Endothelial cell (in vitro differentiated cells): ENCODE data around the gene HSPA12B. TPM values are rescaled to one million over a fixed set of nuclear protein-coding genes. Genes with fewer than 3 reads are reported as not detected.
"Not testable (repeated sequence)": the region's sequence is repeated elsewhere in the genome, so short reads cannot be mapped to it uniquely, and the experiment has no call there.

Source experiments
- DNase-seq: peaks from one replicate; pipeline ENCODE4 v3.0.0; 2021; ENCODE audit warnings: low spot score
- H3K27ac Mint-ChIP-seq: one replicate; pipeline ENCODE4 v1.8.0; 2021; ENCODE audit warnings: mixed read lengths, inconsistent platforms; ENCODE audit not compliant: unreplicated experiment
- H3K27me3 Mint-ChIP-seq: one replicate; pipeline ENCODE4 v1.8.0; 2021; ENCODE audit warnings: mild to moderate bottlenecking, moderate library complexity, mixed read lengths, inconsistent platforms; ENCODE audit not compliant: unreplicated experiment
- H3K36me3 Mint-ChIP-seq: one replicate; pipeline ENCODE4 v1.8.0; 2021; ENCODE audit warnings: mild to moderate bottlenecking, low read depth, mixed read lengths, inconsistent platforms; ENCODE audit not compliant: unreplicated experiment
- H3K4me1 Mint-ChIP-seq: one replicate; pipeline ENCODE4 v1.8.0; 2021; ENCODE audit warnings: mild to moderate bottlenecking, mixed read lengths, inconsistent platforms; ENCODE audit not compliant: unreplicated experiment
- H3K4me3 Mint-ChIP-seq: one replicate; pipeline ENCODE4 v1.8.0; 2021; ENCODE audit warnings: mild to moderate bottlenecking, mixed read lengths, inconsistent platforms; ENCODE audit not compliant: unreplicated experiment
- H3K9me3 Mint-ChIP-seq: one replicate; pipeline ENCODE4 v1.8.0; 2021; ENCODE audit warnings: mixed read lengths, inconsistent platforms; ENCODE audit not compliant: unreplicated experiment
- total RNA-seq: library from RNA; stranded (reverse); fragmentation: NEBNext Ultra II Directional; extraction: Animal tissue kit (Norgen Biotek cat#: 25700); gene quantifications from one replicate; pipeline ENCODE4 v1.2.1, GENCODE V29; 2021; ENCODE audit not compliant: unreplicated experiment
- TF ChIP-seq, protein P1 (sequence below): fragments of 200-600 bp; sonication (generic); IDR thresholded peaks from one replicate; pipeline ENCODE4 v1.5.0; 2021; ENCODE audit warnings: antibody characterized with exemption; ENCODE audit not compliant: unreplicated experiment

The HSPA12B gene
- total RNA-seq, 1 donor from 2014 or later: 12.7 TPM

DNA sequence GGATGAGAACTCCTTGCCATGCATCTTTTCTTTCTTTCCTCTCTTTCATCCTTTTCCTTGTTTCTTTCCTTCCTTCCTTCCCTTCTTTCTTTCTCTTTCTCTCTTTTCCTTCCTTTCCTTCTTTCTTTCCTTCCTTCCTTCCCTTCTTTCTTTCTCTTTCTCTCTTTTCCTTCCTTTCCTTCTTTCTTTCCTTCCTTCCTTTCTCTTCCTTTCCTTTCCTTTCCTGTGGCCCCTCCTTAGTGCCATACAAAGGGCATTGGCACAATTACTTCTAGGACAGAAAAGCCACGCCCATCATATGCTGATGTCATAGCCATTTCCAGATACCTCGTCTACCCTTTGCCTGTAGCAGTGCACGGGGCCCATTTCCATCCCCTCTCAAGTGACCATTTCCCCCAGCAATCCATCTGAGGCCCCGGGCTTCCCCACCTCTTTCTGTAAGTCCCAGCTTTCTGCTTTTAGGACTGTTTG, 56.2 kb downstream of the HSPA12B start:
- Mint-ChIP-seq H3K36me3 (peaks cover 6% of the 10 kb centered on the region), H3K27me3 (peaks cover 10% of the 10 kb centered on the region), H3K27ac (no peak overlapping the region), H3K4me3 (peak overlapping the region; percentile 66), H3K9me3 (no peaks in the 10 kb centered on the region), H3K4me1 (peaks cover 5% of the 10 kb centered on the region)
- TF ChIP-seq, protein P1, sequence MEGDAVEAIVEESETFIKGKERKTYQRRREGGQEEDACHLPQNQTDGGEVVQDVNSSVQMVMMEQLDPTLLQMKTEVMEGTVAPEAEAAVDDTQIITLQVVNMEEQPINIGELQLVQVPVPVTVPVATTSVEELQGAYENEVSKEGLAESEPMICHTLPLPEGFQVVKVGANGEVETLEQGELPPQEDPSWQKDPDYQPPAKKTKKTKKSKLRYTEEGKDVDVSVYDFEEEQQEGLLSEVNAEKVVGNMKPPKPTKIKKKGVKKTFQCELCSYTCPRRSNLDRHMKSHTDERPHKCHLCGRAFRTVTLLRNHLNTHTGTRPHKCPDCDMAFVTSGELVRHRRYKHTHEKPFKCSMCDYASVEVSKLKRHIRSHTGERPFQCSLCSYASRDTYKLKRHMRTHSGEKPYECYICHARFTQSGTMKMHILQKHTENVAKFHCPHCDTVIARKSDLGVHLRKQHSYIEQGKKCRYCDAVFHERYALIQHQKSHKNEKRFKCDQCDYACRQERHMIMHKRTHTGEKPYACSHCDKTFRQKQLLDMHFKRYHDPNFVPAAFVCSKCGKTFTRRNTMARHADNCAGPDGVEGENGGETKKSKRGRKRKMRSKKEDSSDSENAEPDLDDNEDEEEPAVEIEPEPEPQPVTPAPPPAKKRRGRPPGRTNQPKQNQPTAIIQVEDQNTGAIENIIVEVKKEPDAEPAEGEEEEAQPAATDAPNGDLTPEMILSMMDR: no peak
- DNase-seq: no peak

DNA sequence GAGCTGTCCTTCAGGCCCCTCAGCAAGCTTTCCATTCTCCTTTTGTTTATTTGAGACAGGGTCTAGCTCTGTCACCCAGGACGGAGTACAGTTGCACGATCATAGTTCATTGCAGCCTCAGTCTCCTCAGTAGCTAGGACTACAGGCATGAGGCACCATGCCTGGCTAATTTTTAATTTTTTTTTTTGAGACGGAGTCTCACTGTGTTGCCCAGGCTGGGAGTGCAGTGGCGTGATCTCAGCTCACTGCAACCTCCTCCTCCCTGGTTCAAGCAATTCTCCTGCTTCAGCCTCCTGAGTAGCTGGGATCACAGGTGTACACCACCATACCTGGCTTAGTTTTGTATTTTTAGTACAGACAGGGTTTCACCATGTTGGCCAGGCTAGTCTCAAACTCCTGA, 56.7 kb downstream of the HSPA12B start:
- not testable (repeated sequence) for H3K4me3 Mint-ChIP-seq, DNase-seq, H3K9me3 Mint-ChIP-seq, H3K4me1 Mint-ChIP-seq, H3K36me3 Mint-ChIP-seq, H3K27ac Mint-ChIP-seq
- peaks cover 10% of the 10 kb centered on the region for H3K27me3 Mint-ChIP-seq

DNA sequence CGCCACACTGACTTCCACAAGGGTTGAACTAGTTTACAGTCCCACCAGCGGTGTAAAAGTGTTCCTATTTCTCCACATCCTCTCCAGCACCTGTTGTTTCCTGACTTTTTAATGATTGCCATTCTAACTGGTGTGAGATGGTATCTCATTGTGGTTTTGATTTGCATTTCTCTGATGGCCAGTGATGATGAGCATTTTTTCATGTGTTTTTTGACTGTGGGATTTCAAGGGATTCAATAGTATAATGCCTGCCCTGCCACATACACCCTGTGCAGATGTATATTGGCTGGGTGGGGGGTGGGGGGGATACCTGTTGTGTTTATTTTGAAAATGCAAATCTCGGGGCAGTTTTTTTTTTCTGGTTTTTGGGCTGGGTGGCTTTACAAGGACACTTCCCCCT, 61.7 kb downstream of the HSPA12B start:
- peaks cover 12% of the 10 kb centered on the region for H3K27me3 Mint-ChIP-seq
- DNase-seq, H3K36me3 Mint-ChIP-seq, H3K27ac Mint-ChIP-seq, H3K4me1 Mint-ChIP-seq, H3K9me3 Mint-ChIP-seq, H3K4me3 Mint-ChIP-seq: not testable (repeated sequence)

DNA sequence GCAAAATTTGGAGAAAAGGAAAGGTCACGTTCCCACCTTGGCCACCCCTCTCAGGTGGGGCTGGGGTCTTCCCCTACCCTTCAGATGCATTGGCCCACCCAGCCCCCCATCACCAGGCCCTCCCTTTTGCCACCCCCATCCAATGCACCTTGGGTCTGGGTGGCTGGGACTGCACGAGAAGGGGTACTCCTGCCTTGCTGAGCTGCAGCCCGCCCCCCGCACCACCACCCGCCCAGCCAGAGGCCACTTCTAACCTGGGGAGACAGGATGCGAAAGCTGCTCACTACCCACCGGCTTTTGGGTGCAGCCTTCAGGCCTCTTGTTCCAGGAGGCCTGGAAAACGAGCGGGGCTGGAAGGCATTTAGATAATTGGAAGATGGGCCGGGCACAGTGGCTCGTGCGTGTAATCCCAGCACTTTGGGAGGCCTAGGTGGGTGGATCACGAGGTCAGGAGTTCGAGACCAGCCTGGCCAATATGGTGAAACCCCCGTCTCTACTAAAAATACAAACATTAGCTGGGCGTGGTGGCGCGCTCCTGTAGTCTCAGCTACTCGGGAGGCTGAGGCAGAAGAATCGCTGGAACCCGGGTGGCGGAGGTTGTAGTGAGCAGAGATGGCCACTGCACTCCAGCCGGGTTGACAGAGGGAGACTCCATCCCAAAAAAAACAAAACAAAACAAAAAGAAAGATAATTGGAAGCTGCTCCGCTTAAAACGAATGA, 62.4 kb downstream of the HSPA12B start:
- H3K36me3 Mint-ChIP-seq: no peaks in the 10 kb centered on the region
- no peaks in the 10 kb centered on the region for H3K9me3 Mint-ChIP-seq
- peaks cover 13% of the 10 kb centered on the region for H3K4me1 Mint-ChIP-seq
- no peak overlapping the region for H3K27ac Mint-ChIP-seq
- H3K4me3 Mint-ChIP-seq: peak overlapping the region; percentile 87
- TF ChIP-seq, protein P1: no peak
- peaks cover 12% of the 10 kb centered on the region for H3K27me3 Mint-ChIP-seq
- no peak for DNase-seq

DNA sequence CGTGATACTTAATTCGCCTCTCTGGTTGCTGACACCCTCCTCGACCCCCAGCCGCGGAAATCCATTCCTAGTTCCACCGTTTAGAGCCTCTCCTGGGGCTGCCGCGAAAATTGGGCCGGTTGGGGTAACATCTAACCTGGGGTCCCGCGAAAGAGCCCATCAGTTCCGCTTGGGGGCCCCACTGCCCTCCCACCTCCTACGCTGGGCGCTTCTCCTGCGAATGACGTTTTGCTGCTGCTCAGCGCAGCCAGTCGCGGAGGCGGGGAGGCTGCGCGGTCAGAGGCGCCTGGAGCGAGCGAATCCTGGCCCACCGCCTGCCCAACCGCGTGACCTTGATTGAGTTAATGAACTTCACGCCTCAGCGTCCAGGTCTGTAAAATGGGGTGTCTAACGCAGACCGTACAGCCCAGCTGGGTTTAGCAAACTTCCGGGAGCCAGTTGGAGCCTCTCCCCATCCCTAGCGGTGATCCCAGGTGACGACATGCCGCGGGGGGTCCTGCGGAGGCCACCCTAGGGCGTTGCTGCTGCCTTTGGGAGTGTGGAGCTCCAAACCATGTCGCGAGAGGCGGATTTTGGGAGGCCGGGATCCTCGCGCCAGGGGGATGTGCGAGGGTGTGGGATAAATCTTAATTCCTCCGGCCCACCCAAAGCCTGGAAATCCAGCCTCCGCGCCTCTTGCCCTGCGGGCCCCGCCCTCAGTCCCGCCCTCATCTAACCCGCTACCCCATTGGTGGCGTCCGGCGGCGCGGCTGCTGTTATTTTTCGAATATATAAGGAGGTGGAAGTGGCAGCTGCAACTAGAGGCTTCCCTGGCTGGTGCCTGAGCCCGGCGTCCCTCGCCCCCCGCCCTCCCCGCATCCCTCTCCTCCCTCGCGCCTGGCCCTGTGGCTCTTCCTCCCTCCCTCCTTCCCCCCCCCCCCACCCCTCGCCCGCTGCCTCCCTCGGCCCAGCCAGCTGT, 63.3 kb downstream of the HSPA12B start, which contains the start of gene CDC25B:
CDC25B (plus strand) TSS at position 800 of the 958 bp plus-strand sequence. CDS start 222 bp downstream, outside the sequence.
- peaks cover 12% of the 10 kb centered on the region for H3K27me3 Mint-ChIP-seq
- peak within 1 kb of the TSS; percentile 87 for H3K4me3 Mint-ChIP-seq
- TF ChIP-seq, protein P1: peak; percentile 40
- H3K27ac Mint-ChIP-seq: no peak within 1 kb of the TSS
- DNase-seq: peak; percentile 81
- no peaks in the 10 kb centered on the region for H3K9me3 Mint-ChIP-seq
- peaks cover 13% of the 10 kb centered on the region for H3K4me1 Mint-ChIP-seq
- H3K36me3 Mint-ChIP-seq: no peaks in the 10 kb centered on the region
